Measurements from ENCODE around the gene VIPR2.
A peak's percentile ranks its signal among the peaks of the same experiment; 100 is the strongest.

The VIPR2 gene

GRCh38 chr7:159034988-159035387 lies 109.7 kb downstream of the VIPR2 start:
- Histone ChIP-seq H3K27me3 (ENCODE audit: insufficient read depth, insufficient read length) (peaks cover 6% of the 10 kb centered on the region), H3K36me3 (ENCODE audit: insufficient read depth, insufficient read length, low read length) (no peaks in the 10 kb centered on the region), H3K9ac (ENCODE audit: insufficient read length, low read depth) (no peak overlapping the region), H3K9me3 (ENCODE audit: insufficient read depth, low read length) (no peaks in the 10 kb centered on the region), H3K4me3 (ENCODE audit: insufficient read length, low read depth) (no peak overlapping the region), H3K4me1 (ENCODE audit: insufficient read depth, insufficient read length) (peaks cover 15% of the 10 kb centered on the region)
- no peak for TF ChIP-seq YY1 (IDR thresholded peaks at IDR 0.05; ENCODE audit: insufficient read depth, insufficient read length)
- no peak for TF ChIP-seq SUZ12 (IDR thresholded peaks at IDR 0.05; ENCODE audit: extremely low read depth, insufficient read depth, insufficient read length)
- TF ChIP-seq ZNF274 (IDR thresholded peaks at IDR 0.05; ENCODE audit: low read depth, low read length): no peak
- no peak for DNase-seq (ENCODE audit: low read depth, low spot score)

- Histone ChIP-seq H3K4me1 (ENCODE audit: insufficient read depth, insufficient read length) (peaks cover 15% of the 10 kb centered on the region), H3K9me3 (ENCODE audit: insufficient read depth, low read length) (no peaks in the 10 kb centered on the region), H3K4me3 (ENCODE audit: insufficient read length, low read depth) (no peak overlapping the region), H3K27me3 (ENCODE audit: insufficient read depth, insufficient read length) (peaks cover 6% of the 10 kb centered on the region), H3K36me3 (ENCODE audit: insufficient read depth, insufficient read length, low read length) (no peaks in the 10 kb centered on the region), H3K9ac (ENCODE audit: insufficient read length, low read depth) (no peak overlapping the region)
- no peak for DNase-seq (ENCODE audit: low read depth, low spot score)
- TF ChIP-seq YY1 (IDR thresholded peaks at IDR 0.05; ENCODE audit: insufficient read depth, insufficient read length) (no peak), ZNF274 (IDR thresholded peaks at IDR 0.05; ENCODE audit: low read depth, low read length) (no peak)
Observed at GRCh38 chr7:159034394-159034793, 110.3 kb downstream of the VIPR2 start.

- no peak for DNase-seq (ENCODE audit: low read depth, low spot score)
- no peak overlapping the region for H3K4me3 ChIP-seq (ENCODE audit: insufficient read length, low read depth)
- peaks cover 15% of the 10 kb centered on the region for H3K4me1 ChIP-seq (ENCODE audit: insufficient read depth, insufficient read length)
- peaks cover 6% of the 10 kb centered on the region for H3K27me3 ChIP-seq (ENCODE audit: insufficient read depth, insufficient read length)
- no peaks in the 10 kb centered on the region for H3K9me3 ChIP-seq (ENCODE audit: insufficient read depth, low read length)
- no peak for TF ChIP-seq YY1 (IDR thresholded peaks at IDR 0.05; ENCODE audit: insufficient read depth, insufficient read length)
- no peak for TF ChIP-seq SUZ12 (IDR thresholded peaks at IDR 0.05; ENCODE audit: extremely low read depth, insufficient read depth, insufficient read length)
- TF ChIP-seq ZNF274 (IDR thresholded peaks at IDR 0.05; ENCODE audit: low read depth, low read length): no peak
- H3K36me3 ChIP-seq (ENCODE audit: insufficient read depth, insufficient read length, low read length): no peaks in the 10 kb centered on the region
- no peak overlapping the region for H3K9ac ChIP-seq (ENCODE audit: insufficient read length, low read depth)
Observed at GRCh38 chr7:159033956-159034355, 110.7 kb downstream of the VIPR2 start.

- TF ChIP-seq ZNF274 (IDR thresholded peaks at IDR 0.05; ENCODE audit: low read depth, low read length) (no peak), SUZ12 (IDR thresholded peaks at IDR 0.05; ENCODE audit: extremely low read depth, insufficient read depth, insufficient read length) (no peak), YY1 (IDR thresholded peaks at IDR 0.05; ENCODE audit: insufficient read depth, insufficient read length) (no peak)
- Histone ChIP-seq H3K9ac (ENCODE audit: insufficient read length, low read depth) (no peak overlapping the region), H3K9me3 (ENCODE audit: insufficient read depth, low read length) (no peaks in the 10 kb centered on the region), H3K27me3 (ENCODE audit: insufficient read depth, insufficient read length) (peaks cover 9% of the 10 kb centered on the region), H3K4me3 (ENCODE audit: insufficient read length, low read depth) (no peak overlapping the region), H3K4me1 (ENCODE audit: insufficient read depth, insufficient read length) (peaks cover 15% of the 10 kb centered on the region), H3K36me3 (ENCODE audit: insufficient read depth, insufficient read length, low read length) (no peaks in the 10 kb centered on the region)
- no peak for DNase-seq (ENCODE audit: low read depth, low spot score)
Observed at GRCh38 chr7:159033473-159033825, 111.2 kb downstream of the VIPR2 start.

- no peak for DNase-seq (ENCODE audit: low read depth, low spot score)
- no peak overlapping the region for H3K4me3 ChIP-seq (ENCODE audit: insufficient read length, low read depth)
- no peak overlapping the region for H3K9ac ChIP-seq (ENCODE audit: insufficient read length, low read depth)
- peaks cover 14% of the 10 kb centered on the region for H3K27me3 ChIP-seq (ENCODE audit: insufficient read depth, insufficient read length)
- H3K4me1 ChIP-seq (ENCODE audit: insufficient read depth, insufficient read length): peaks cover 19% of the 10 kb centered on the region
- H3K36me3 ChIP-seq (ENCODE audit: insufficient read depth, insufficient read length, low read length): no peaks in the 10 kb centered on the region
- H3K9me3 ChIP-seq (ENCODE audit: insufficient read depth, low read length): no peaks in the 10 kb centered on the region
- no peak for TF ChIP-seq YY1 (IDR thresholded peaks at IDR 0.05; ENCODE audit: insufficient read depth, insufficient read length)
- TF ChIP-seq SUZ12 (IDR thresholded peaks at IDR 0.05; ENCODE audit: extremely low read depth, insufficient read depth, insufficient read length): no peak
- no peak for TF ChIP-seq ZNF274 (IDR thresholded peaks at IDR 0.05; ENCODE audit: low read depth, low read length)
Observed at GRCh38 chr7:159032753-159033472, 111.8 kb downstream of the VIPR2 start.

- Histone ChIP-seq H3K4me1 (ENCODE audit: insufficient read depth, insufficient read length) (peaks cover 24% of the 10 kb centered on the region), H3K4me3 (ENCODE audit: insufficient read length, low read depth) (no peak overlapping the region), H3K9ac (ENCODE audit: insufficient read length, low read depth) (no peak overlapping the region), H3K9me3 (ENCODE audit: insufficient read depth, low read length) (no peaks in the 10 kb centered on the region), H3K27me3 (ENCODE audit: insufficient read depth, insufficient read length) (peaks cover 20% of the 10 kb centered on the region), H3K36me3 (ENCODE audit: insufficient read depth, insufficient read length, low read length) (no peaks in the 10 kb centered on the region)
- TF ChIP-seq ZNF274 (IDR thresholded peaks at IDR 0.05; ENCODE audit: low read depth, low read length): no peak
- TF ChIP-seq SUZ12 (IDR thresholded peaks at IDR 0.05; ENCODE audit: extremely low read depth, insufficient read depth, insufficient read length): no peak
- no peak for TF ChIP-seq YY1 (IDR thresholded peaks at IDR 0.05; ENCODE audit: insufficient read depth, insufficient read length)
- no peak for DNase-seq (ENCODE audit: low read depth, low spot score)
Observed at GRCh38 chr7:159032322-159032721, 112.3 kb downstream of the VIPR2 start.

GRCh38 chr7:159031750-159032149 lies 112.9 kb downstream of the VIPR2 start:
- Histone ChIP-seq H3K36me3 (ENCODE audit: insufficient read depth, insufficient read length, low read length) (no peaks in the 10 kb centered on the region), H3K4me3 (ENCODE audit: insufficient read length, low read depth) (no peak overlapping the region), H3K27me3 (ENCODE audit: insufficient read depth, insufficient read length) (peaks cover 26% of the 10 kb centered on the region), H3K4me1 (ENCODE audit: insufficient read depth, insufficient read length) (peaks cover 21% of the 10 kb centered on the region), H3K9ac (ENCODE audit: insufficient read length, low read depth) (peak overlapping the region; percentile 50), H3K9me3 (ENCODE audit: insufficient read depth, low read length) (no peaks in the 10 kb centered on the region)
- DNase-seq (ENCODE audit: low read depth, low spot score): no peak
- TF ChIP-seq ZNF274 (IDR thresholded peaks at IDR 0.05; ENCODE audit: low read depth, low read length): no peak
- no peak for TF ChIP-seq SUZ12 (IDR thresholded peaks at IDR 0.05; ENCODE audit: extremely low read depth, insufficient read depth, insufficient read length)
- TF ChIP-seq YY1 (IDR thresholded peaks at IDR 0.05; ENCODE audit: insufficient read depth, insufficient read length): no peak

All from NT2/D1 (cell line).